HepG2 (cell line): ENCODE measurements around the gene KDM1B. TPM values are rescaled to one million over a fixed set of nuclear protein-coding genes. Genes with fewer than 3 reads are reported as not detected.

Source experiments
- AGO1 ChIP-seq: fragments of 200-400 bp; formaldehyde crosslinking; IDR thresholded peaks from 2 replicates; pipeline ENCODE4 v1.6.1; 2017; ENCODE audit warnings: mild to moderate bottlenecking, low read depth, low read length, moderate library complexity; ENCODE audit not compliant: poor library complexity, severe bottlenecking
- KDM2A ChIP-seq: sonication (generic); formaldehyde crosslinking; IDR thresholded peaks from 2 replicates; pipeline ENCODE4 v1.4.0; 2020; ENCODE audit warnings: low read depth, missing genetic modification reagents, borderline replicate concordance
- KDM4B ChIP-seq: sonication (generic); formaldehyde crosslinking; IDR thresholded peaks from 2 replicates; pipeline ENCODE4 v1.4.0; 2020; ENCODE audit warnings: missing genetic modification reagents
- MIER3 ChIP-seq: IDR thresholded peaks from 2 replicates; pipeline ENCODE4 v1.6.1; 2016; ENCODE audit warnings: missing compliant biosample characterization, borderline replicate concordance
- PATZ1 ChIP-seq: sonication (generic); formaldehyde crosslinking; IDR thresholded peaks from 2 replicates; pipeline ENCODE4 v1.4.0; 2020; ENCODE audit warnings: missing genetic modification reagents
- PRDM15 ChIP-seq: sonication (generic); formaldehyde crosslinking; IDR thresholded peaks from 2 replicates; pipeline ENCODE4 v1.4.0; 2020; ENCODE audit warnings: missing genetic modification reagents
- RFX3 ChIP-seq: IDR thresholded peaks from 2 replicates; pipeline ENCODE4 v1.6.1; 2016; ENCODE audit warnings: missing biosample characterization, missing genetic modification reagents
- SAFB2 ChIP-seq: sonication (generic); formaldehyde crosslinking; IDR thresholded peaks from 2 replicates; pipeline ENCODE4 v1.5.1; 2020; ENCODE audit warnings: missing genetic modification reagents, low read depth, mild to moderate bottlenecking, borderline replicate concordance
- SCMH1 ChIP-seq: sonication (generic); formaldehyde crosslinking; IDR thresholded peaks from 2 replicates; pipeline ENCODE4 v1.9.0; 2021; ENCODE audit warnings: missing genetic modification reagents, mild to moderate bottlenecking, borderline replicate concordance
- SIX1 ChIP-seq: sonication (generic); formaldehyde crosslinking; IDR thresholded peaks from 2 replicates; pipeline ENCODE4 v1.4.0; 2020; ENCODE audit warnings: missing genetic modification reagents, borderline replicate concordance
- SRF ChIP-seq: IDR thresholded peaks from 2 replicates; pipeline ENCODE4 v1.6.1; 2011; ENCODE audit warnings: mild to moderate bottlenecking, low read depth, low read length, moderate library complexity
- ZBTB7A ChIP-seq: sonication (generic); formaldehyde crosslinking; IDR thresholded peaks from 2 replicates; pipeline ENCODE4 v1.8.0; 2022; ENCODE audit warnings: mild to moderate bottlenecking, missing genetic modification reagents
- ZFP36 ChIP-seq: fragments of 150-350 bp; IDR thresholded peaks from 2 replicates; pipeline ENCODE4 v1.6.1; 2018; ENCODE audit warnings: borderline replicate concordance, low read length, low read depth; ENCODE audit not compliant: partially characterized antibody
- ZNF12 ChIP-seq: sonication (generic); formaldehyde crosslinking; IDR thresholded peaks from 2 replicates; pipeline ENCODE4 v1.5.0; 2020; ENCODE audit warnings: missing genetic modification reagents
- ZNF281 ChIP-seq: sonication (generic); formaldehyde crosslinking; IDR thresholded peaks from 2 replicates; pipeline ENCODE4 v1.4.0; 2020; ENCODE audit warnings: missing genetic modification reagents, borderline replicate concordance
- ZNF350 ChIP-seq: sonication (generic); formaldehyde crosslinking; IDR thresholded peaks from 2 replicates; pipeline ENCODE4 v1.4.0; 2020; ENCODE audit warnings: mild to moderate bottlenecking, low read depth, missing genetic modification reagents, borderline replicate concordance
- ZNF460 ChIP-seq: sonication (generic); formaldehyde crosslinking; IDR thresholded peaks from 2 replicates; pipeline ENCODE4 v1.5.1; 2020; ENCODE audit warnings: missing genetic modification reagents, mild to moderate bottlenecking, borderline replicate concordance
- ZNF660 ChIP-seq: sonication (generic); formaldehyde crosslinking; IDR thresholded peaks from 2 replicates; pipeline ENCODE4 v1.5.1; 2020; ENCODE audit warnings: mild to moderate bottlenecking, low read depth, missing genetic modification reagents, borderline replicate concordance
- ZNF879 ChIP-seq: sonication (generic); formaldehyde crosslinking; IDR thresholded peaks from 2 replicates; pipeline ENCODE4 v1.8.1; 2023; ENCODE audit warnings: missing genetic modification reagents
- polyA plus RNA-seq, 8 experiments: library from polyadenylated mRNA; depleted of rRNA in 3 of 8; stranded (reverse) in 7 of 8; unstranded in 1 of 8; fragments of >200 nt; fragmentation: Illumina TruSeq in 4 of 8; extraction: Trizol in 4 of 8; gene quantifications; 2 replicates each; pipeline versions ENCODE4 v1.2.1 to v1.2.3, GENCODE V29; 2011 to 2016; ENCODE audit warnings: low read depth in 4 of 8, missing spikeins in 1 of 8, mixed read lengths in 1 of 8; ENCODE audit not compliant: insufficient read depth in 1 of 8
- total RNA-seq, 5 experiments: library from RNA; depleted of rRNA; stranded (reverse); fragments of >200 nt; fragmentation: Illumina TruSeq; extraction: Trizol; gene quantifications; 2 replicates each; pipeline ENCODE4 v1.2.3, GENCODE V29; 2016; ENCODE audit warnings: low read depth in 1 of 5

KDM1B gene
- total and polyA plus RNA-seq, 2 of the 13 experiments (the other 11 are each of a cell fraction or from before 2014, with no cell fraction given) = 9.8 to 13.2 TPM

GRCh38 chr6:18155150-18155863, at the start of gene KDM1B (continued):
- no peak for TF ChIP-seq SAFB2 (CRISPR knock-in tag)
- TF ChIP-seq PRDM15 (CRISPR knock-in tag) = peak; percentile 26; the same call in 1 of the 2 replicates
- TF ChIP-seq MIER3 (CRISPR knock-in tag) = no peak
- TF ChIP-seq SCMH1 = no peak
- no peak for TF ChIP-seq ZNF660 (CRISPR knock-in tag)
- no peak for TF ChIP-seq ZNF460 (CRISPR knock-in tag)
- no peak for TF ChIP-seq ZNF879 (CRISPR knock-in tag)
- TF ChIP-seq PATZ1 (CRISPR knock-in tag) = peak; percentile 25; the same call in 1 of the 2 replicates
- no peak for TF ChIP-seq ZNF281 (CRISPR knock-in tag)
- no peak for TF ChIP-seq RFX3
- peak; percentile 22 for TF ChIP-seq AGO1
- no peak for TF ChIP-seq ZFP36
- peak; percentile 25; the same call in 1 of the 2 replicates for TF ChIP-seq KDM2A (CRISPR knock-in tag)
- TF ChIP-seq ZNF350 (CRISPR knock-in tag) = no peak; the same call in 1 of the 2 replicates
- TF ChIP-seq KDM4B (CRISPR knock-in tag) = no peak
- TF ChIP-seq ZNF12 (CRISPR knock-in tag) = no peak; the same call in 1 of the 2 replicates
- no peak for TF ChIP-seq SIX1 (CRISPR knock-in tag)
- TF ChIP-seq SRF = peak; percentile 43; the same call in 1 of the 2 replicates
- no peak for TF ChIP-seq ZBTB7A (CRISPR knock-in tag)
